Hematopoietic multipotent progenitor cell (in vitro differentiated cells): ENCODE measurements around the gene PCLO. TPM values are rescaled to one million over a fixed set of nuclear protein-coding genes. Genes with fewer than 3 reads are reported as not detected.
A peak's percentile ranks its signal among the peaks of the same experiment; 100 is the strongest.

Experiments used
- DNase-seq, 3 donors: peaks; one replicate each; pipeline ENCODE4 v3.0.0-alpha.2; 2011 to 2015; ENCODE audit warnings: low read depth in 2 of 3, low spot score in 2 of 3
- total RNA-seq: library from RNA; depleted of rRNA; stranded (reverse); fragments of >200 nt; gene quantifications from one replicate; pipeline ENCODE4 v1.2.3, GENCODE V29; 2012

The PCLO gene, protein sequence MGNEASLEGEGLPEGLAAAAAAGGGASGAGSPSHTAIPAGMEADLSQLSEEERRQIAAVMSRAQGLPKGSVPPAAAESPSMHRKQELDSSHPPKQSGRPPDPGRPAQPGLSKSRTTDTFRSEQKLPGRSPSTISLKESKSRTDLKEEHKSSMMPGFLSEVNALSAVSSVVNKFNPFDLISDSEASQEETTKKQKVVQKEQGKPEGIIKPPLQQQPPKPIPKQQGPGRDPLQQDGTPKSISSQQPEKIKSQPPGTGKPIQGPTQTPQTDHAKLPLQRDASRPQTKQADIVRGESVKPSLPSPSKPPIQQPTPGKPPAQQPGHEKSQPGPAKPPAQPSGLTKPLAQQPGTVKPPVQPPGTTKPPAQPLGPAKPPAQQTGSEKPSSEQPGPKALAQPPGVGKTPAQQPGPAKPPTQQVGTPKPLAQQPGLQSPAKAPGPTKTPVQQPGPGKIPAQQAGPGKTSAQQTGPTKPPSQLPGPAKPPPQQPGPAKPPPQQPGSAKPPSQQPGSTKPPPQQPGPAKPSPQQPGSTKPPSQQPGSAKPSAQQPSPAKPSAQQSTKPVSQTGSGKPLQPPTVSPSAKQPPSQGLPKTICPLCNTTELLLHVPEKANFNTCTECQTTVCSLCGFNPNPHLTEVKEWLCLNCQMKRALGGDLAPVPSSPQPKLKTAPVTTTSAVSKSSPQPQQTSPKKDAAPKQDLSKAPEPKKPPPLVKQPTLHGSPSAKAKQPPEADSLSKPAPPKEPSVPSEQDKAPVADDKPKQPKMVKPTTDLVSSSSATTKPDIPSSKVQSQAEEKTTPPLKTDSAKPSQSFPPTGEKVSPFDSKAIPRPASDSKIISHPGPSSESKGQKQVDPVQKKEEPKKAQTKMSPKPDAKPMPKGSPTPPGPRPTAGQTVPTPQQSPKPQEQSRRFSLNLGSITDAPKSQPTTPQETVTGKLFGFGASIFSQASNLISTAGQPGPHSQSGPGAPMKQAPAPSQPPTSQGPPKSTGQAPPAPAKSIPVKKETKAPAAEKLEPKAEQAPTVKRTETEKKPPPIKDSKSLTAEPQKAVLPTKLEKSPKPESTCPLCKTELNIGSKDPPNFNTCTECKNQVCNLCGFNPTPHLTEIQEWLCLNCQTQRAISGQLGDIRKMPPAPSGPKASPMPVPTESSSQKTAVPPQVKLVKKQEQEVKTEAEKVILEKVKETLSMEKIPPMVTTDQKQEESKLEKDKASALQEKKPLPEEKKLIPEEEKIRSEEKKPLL (N-terminal part only)
- total RNA-seq = 1.1 TPM

DNA sequence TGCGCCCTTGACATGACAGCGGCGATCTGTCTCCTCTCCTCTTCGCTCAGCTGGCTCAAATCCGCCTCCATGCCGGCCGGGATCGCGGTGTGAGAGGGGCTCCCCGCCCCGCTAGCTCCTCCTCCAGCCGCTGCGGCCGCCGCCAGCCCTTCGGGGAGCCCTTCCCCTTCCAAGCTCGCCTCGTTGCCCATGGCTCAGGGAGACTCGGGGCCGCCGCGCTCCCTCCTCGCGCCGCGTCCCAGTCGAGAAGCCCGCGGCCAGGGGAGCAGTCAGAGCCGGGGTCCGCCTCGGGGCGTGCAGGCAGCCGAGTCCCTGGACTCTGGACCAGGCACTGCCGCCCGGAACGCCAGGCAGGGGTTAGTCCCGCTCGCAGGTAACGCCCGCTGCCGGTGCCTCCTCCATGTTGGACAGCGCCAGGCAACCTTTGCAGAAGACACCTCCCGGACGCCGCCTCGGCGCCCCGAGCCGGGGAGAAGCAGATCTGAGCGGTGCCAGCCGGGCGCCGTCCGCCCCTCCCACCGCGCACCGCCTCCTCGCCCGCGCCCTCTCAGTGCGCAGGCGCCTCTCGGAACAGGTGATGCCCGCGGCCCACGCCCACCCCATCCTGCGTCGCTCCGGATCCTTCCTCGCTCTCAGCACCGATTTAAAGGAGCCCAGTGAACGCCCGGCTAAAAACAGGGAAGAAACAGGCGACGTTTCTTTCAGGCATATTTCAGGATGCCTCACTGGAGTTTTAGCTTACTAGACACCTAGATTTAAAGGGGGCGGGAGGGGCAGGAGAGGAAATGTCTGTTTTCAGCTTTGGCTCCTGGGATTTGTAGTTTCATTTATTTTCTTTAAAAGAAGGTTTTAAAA lies at the start of gene PCLO:
PCLO (minus strand) TSS at position 483 of the 855 bp plus-strand sequence; CDS start at position 191, 292 bp downstream.
- peak in 2 of 3 donors; percentile 77 to 87 for DNase-seq

DNA sequence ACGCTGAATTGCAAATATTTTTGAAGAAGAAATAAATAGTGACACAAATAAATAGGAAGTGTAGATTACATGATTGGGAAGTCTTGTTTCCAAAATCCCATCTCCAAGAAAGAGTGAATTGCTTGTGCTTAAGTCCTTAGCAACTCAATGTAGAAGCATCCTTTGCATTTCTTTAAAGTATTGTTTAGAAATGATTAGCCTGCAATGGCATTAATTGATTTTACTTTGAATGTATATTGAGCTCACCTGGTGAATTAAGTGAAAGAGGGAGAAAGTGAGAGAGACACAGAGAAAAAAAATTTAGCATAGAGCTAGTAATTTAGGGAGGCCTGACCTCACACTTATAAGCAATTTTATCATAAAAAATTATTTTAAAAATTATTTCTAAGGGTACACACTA lies 49.0 kb upstream of the PCLO start:
- DNase-seq = no peak

DNA sequence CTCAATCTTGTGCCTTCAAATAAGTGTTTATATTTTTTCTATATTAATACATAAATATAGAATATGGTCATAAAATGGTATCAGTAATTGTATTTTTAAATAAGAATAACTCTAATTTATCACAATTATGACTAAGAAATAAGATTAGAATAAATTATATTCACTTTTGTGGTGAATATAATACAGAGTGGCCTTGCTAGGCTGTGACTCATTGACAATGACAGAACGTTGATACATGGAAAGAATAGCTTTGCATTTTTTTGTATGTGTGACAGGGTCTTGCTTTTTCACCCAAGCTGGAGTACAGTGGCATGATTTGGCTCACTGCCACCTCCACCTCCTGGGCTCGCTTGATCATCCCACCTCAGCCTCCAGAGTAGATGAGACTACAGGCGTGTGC lies 47.8 kb upstream of the PCLO start:
- DNase-seq = no peak

DNA sequence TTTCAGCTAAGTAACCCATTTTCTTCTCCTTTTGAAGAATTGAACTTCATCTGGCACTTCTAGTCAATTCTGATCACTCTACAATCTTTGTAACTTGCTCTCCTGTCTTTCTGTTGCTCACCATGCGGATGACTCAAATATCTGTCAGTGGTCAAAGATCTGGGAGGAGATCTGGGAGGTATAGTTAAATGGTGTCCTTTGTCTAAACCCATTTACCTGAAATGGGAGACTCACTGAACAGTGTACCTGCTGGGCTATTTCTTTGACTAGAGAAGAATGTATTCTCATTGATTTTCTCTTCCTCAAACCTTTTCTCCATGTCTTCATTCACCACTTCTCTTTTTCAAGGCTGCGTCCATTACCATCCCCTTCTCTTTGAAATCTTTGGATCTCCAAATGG lies 42.0 kb upstream of the PCLO start:
- DNase-seq = no peak

DNA sequence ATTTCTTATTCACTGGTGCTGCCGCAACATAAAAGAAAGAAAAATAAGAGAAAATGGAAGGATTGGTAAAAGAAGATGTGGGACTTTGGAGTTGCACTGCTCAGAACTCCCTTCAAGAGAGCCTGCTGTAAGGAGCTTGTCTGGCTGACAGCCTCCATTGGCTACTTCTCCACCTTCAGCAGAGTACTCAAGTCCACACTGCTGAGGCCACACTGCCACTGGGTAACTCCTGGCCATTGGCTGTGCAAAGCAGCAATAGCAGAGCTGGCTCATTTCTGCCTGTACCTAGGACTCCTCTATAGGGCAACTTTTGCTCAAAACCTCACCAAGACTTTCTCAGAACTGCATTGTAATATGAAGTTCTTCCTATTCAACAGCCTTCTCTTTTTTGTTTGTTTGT lies 38.7 kb upstream of the PCLO start:
- DNase-seq = no peak

DNA sequence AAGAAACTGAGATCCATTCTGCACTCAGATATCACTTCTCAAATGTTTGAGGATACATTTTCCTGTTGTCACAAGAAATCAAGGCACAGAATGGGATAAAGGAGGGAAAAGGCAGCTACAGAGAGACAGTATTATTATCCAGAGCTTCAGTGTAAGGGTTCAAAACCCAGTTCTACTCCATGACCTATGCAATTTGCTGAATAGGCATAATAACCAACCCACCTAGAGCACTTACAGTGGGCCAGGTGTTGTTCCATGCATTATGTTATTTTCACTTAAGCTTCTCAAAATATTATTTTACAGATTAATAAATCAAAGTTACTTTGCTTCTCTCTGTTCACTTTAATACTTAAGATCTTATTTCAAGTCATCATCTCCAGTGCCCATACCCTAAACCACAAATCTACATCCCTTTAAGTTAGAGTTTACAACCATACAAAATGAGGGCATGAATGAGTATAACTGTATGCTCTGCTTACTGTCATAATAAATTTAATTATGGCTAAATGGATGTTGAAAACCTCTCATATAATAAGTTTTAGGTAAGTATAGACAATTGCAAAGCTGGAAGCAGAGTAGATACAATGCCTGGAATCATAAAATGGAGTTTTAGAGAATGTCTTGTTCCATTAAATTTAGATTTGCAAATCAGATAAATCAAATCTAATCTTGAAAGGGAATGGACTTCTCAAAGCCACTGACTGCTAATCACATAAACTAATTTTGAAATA lies 28.1 kb upstream of the PCLO start:
- DNase-seq = no peak

DNA sequence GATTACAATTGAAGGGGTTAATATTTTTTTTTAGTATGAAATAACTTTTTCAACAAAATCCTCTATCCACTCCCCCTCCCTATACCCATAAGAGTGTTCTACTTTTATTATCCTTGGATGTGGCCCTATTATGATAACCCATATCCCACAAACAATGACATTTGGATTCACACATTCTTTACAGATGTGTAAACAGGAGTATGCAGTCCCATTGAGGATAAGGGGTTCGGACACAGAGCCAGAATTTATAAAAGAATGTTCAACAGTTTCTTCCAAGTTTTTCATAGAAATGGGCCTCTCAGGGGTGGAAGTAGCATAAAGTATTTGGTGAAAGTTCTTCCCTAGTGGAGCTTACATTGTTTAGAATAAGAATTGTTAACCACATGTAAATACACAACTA lies 16.1 kb upstream of the PCLO start:
- DNase-seq = no peak

DNA sequence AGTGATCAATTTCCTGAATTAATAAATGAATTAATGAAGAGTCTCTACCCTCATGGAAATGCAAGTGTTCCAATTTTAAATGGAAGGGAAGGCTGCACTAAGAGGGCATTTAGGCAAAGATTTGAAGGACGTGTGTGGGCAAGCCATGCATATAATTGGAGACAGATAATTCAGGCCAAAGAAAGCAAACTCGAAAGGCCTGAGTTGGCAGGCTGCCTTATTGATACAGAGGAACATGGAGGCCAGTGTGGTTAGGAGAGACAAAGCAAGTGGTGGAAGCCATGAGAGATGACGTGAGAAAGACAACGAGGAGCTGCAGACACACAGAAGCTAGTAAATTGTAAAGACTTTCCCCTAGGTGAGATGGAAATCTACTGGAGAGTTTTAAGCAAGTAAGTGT lies 15.4 kb upstream of the PCLO start:
- DNase-seq = no peak

DNA sequence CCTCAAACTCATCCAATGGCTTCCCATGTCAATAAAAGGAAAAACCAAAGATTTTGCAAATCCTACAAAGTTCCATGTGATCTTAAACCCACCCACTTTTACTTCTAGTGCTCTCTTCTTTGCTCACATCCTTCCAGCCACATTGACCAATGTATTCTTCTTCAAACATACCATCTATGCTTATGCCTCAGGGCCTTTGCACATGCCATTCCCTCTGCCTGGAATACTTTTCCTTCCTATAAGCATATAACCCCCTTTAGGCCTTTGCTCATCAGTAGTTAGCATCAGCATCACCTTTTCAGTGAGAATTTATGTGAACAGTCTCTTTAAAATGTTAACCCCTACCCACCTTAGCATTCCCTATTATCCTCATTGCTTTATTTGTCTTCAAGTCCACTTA lies 11.0 kb upstream of the PCLO start:
- no peak for DNase-seq

DNA sequence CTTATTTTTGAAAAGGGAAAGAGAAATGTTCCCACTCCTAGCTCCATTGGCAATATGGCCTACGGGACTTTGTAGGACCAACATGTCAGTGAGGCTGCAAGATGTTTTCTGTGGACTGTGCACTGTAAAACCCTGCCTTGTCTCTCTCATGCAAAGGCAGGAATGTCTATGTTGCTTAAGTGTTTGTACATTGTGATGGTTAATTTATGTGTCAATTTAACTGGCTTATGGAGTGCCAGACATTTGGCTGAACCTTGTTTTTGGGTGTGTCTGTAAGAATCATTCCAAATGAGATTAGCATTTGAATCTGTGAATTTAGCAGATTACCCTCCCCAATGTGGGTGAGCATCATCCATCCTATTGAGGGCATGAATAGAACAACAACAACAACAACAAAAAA lies 4.1 kb upstream of the PCLO start:
- no peak for DNase-seq

DNA sequence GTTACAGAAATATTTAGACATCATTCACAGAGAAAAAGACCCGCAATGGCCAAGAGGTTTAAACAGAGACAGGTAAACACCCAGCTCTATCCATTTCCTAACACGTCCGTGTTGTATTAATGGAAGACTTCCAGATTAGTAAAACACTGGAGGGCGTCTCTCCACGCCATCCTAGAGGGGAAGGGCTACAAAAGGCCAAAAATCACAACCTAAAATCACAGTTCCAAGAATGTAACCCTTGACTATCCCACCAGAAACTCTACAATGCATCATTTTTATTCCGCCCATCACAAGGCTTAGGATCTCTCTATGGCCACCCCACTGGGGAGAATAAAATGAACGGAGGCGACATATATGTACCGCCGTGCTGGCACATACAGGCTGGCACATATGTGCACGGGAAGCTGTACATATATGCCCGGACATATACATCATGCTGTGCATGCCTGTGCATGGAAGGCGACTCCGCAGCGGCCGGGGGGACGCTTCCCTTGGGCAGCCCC lies 734 bp downstream of the PCLO start:
- no peak for DNase-seq

DNA sequence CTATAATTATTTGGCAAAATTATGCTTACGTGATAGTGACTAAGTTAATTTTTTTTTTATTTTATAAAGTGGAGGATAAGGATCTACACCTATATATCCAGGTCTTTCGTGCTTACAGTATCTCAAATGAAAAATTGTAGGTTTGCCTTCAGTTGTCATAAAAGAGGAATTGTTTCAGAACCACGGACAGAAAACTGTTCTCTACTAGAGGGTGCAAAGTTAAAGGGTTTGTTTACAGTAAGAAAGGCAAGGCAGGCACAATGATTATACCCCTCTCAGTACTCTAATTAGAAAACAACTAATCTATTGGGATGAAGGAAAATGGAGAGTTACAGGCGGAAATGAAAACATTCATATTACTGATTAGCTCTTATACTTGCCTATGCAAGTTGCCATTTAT lies 1.5 kb downstream of the PCLO start:
- DNase-seq = peak in 1 of 3 donors; percentile 8

DNA sequence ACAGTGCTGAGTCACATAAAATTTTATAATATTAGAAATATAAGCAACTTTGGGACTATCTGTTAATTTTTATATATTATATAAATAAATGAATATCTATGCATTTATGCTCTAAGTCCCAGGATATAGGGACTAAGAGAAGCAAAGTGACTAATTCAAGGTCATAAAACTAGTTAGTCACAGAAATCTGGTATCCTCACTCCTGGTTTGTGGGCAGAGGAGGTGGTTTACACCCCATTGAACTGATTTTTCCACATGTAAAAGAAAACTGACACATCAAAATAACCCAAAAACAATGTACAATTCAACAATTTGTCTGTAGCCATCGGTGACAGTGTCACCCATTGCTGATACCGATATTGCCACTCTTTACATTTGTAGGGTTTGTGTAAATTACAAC lies 3.0 kb downstream of the PCLO start:
- DNase-seq = no peak

DNA sequence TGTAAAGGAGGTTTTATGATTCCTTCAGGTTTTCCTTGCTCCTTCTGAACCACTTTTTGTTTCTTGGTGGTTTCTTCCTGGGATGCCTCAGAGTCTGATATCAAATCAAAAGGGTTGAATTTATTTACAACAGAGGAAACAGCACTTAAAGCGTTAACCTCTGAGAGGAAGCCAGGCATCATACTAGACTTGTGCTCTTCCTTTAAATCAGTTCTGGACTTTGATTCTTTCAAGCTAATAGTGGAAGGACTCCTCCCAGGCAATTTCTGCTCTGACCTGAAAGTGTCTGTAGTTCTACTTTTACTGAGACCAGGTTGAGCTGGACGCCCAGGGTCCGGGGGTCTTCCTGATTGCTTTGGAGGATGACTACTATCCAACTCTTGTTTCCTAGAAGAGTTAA lies 6.7 kb downstream of the PCLO start:
- DNase-seq = no peak

DNA sequence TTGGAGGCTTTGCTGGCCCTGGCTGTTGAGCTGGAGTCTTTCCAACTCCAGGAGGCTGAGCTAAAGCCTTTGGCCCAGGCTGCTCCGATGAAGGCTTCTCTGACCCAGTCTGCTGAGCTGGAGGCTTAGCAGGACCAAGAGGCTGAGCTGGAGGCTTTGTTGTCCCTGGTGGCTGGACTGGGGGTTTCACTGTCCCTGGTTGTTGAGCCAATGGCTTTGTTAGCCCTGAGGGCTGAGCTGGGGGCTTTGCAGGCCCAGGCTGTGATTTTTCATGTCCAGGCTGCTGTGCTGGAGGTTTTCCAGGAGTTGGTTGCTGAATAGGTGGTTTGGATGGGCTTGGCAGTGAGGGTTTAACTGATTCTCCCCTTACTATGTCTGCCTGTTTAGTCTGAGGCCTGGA lies 7.3 kb downstream of the PCLO start:
- no peak for DNase-seq

DNA sequence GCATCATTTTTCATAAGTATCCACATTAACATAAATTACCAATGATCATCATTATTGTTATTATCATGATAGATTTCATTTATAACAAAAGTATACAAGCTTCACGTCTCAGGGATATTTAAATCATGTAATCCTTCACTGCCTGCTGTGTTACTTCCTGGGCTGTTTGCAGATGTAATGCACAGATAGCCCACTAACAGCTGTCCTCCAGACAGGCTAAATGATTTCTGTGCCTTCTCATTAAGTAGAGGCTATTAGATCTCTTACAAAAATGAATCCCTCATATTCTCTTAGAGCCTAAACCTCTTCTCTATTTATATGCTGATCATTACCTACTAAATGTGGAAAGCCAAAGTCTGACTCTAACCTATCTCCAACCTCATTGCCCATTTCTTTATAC lies 9.3 kb downstream of the PCLO start:
- DNase-seq = peak in 1 of 3 donors; percentile 7

DNA sequence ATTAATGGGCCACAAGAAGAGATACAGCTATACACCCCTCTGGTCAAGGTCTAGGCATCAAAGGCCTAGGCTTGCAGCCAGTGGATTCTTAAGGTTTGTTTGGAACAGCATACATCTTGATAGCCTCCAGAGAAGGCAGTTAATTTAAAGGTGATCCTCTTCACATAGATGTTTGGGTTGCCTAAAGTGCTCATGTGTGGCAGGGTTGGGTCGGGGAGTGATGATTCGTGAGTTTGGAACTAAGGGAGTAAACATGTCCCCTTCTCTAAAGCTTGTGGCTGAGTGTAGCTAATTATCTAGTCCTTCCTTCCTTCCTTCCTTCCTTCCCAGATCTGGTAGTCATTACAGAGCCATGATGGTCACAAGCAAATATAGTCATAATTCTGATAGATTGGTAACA lies 12.4 kb downstream of the PCLO start:
- no peak for DNase-seq

DNA sequence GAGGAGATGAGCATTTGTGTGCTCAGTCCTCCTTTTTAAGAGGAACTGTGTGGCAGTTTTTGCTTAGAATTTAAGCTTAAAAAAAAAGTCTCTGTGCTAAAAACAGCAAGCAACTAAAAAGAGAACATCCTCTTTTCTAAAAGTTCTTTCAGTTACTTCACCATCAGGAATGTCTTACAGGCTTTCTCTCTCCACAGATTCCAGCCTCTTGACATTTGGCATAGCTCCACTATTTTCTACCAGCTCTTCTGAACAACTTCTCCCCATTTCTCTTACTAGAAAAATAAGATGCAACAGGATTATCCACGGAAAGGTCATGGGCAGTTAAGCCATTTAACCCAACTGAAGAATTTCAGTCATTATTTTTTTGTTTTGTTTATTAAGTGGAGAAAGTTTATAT lies 13.2 kb downstream of the PCLO start:
- no peak for DNase-seq

DNA sequence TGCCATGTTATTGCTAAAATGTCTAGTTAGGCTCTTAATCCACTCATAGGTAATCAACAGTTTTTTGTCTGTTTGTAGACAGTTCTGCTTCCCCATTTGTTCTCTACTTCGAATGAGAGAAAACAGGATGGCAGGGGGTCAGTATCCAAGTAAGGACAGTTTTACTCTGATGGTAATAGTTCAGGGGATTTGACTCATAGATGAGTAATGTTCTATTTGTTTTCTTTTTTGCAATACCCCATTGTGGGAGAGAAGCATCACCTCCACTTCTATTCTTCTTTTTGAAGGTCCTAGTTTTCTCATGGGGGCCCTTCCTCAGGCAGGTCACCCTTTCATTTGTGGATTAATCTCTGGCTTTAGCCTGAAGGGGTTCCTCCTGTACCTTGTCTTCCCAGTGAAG lies 13.9 kb downstream of the PCLO start:
- DNase-seq = no peak
